NCI-H1694 treated with DMSO at 0.1 percent for 48 hours (cell line): ENCODE measurements around the gene SCAMP1.
"Not testable (repeated sequence)": the region's sequence is repeated elsewhere in the genome, so short reads cannot be mapped to it uniquely, and the experiment has no call there.

ENCODE experiments used
- DNase-seq: peaks from one replicate; lab custom pipeline; 2025; lab: John Stamatoyannopoulos, UW

The SCAMP1 gene

GRCh38 chr5:78424665-78425064 lies 64.2 kb downstream of the SCAMP1 start:
- DNase-seq = no peak

- DNase-seq = no peak
These were observed 69.0 kb downstream of the SCAMP1 start for GRCh38 chr5:78429332-78429980.

- no peak for DNase-seq
These were observed 70.4 kb downstream of the SCAMP1 start for GRCh38 chr5:78430866-78431265.

GRCh38 chr5:78433972-78434371 lies 73.6 kb downstream of the SCAMP1 start:
- no peak for DNase-seq

GRCh38 chr5:78447775-78448424 lies 87.5 kb downstream of the SCAMP1 start:
- no peak for DNase-seq

GRCh38 chr5:78449103-78449502 lies 88.7 kb downstream of the SCAMP1 start:
- no peak for DNase-seq

- DNase-seq = not testable (repeated sequence)
These were observed 97.1 kb downstream of the SCAMP1 start for GRCh38 chr5:78457507-78457906.

- no peak for DNase-seq
These were observed 98.4 kb downstream of the SCAMP1 start for GRCh38 chr5:78458843-78459242.

GRCh38 chr5:78467140-78467539 lies 106.7 kb downstream of the SCAMP1 start:
- DNase-seq = no peak

GRCh38 chr5:78467752-78468357 lies 107.4 kb downstream of the SCAMP1 start:
- peak; percentile 61 for DNase-seq

- no peak for DNase-seq
These were observed 111.5 kb downstream of the SCAMP1 start for GRCh38 chr5:78471896-78472295.

- peak; percentile 59 for DNase-seq
These were observed 112.2 kb downstream of the SCAMP1 start for GRCh38 chr5:78472469-78473106.

GRCh38 chr5:78473751-78474150 lies 113.3 kb downstream of the SCAMP1 start:
- DNase-seq = no peak

- no peak for DNase-seq
These were observed 115.0 kb downstream of the SCAMP1 start for GRCh38 chr5:78475370-78475769.

- DNase-seq = no peak
These were observed 116.4 kb downstream of the SCAMP1 start for GRCh38 chr5:78476795-78477194.

GRCh38 chr5:78482948-78483347 lies 122.5 kb downstream of the SCAMP1 start:
- DNase-seq = no peak

GRCh38 chr5:78483809-78484521 lies 123.5 kb downstream of the SCAMP1 start:
- no peak for DNase-seq

- no peak for DNase-seq
These were observed 125.8 kb downstream of the SCAMP1 start for GRCh38 chr5:78486218-78486617.

- no peak for DNase-seq
These were observed 127.4 kb downstream of the SCAMP1 start for GRCh38 chr5:78487846-78488245.

GRCh38 chr5:78490709-78491485 lies 130.5 kb downstream of the SCAMP1 start:
- DNase-seq = no peak

GRCh38 chr5:78492224-78492623 lies 131.8 kb downstream of the SCAMP1 start:
- DNase-seq = no peak

- DNase-seq = no peak
These were observed 132.2 kb downstream of the SCAMP1 start for GRCh38 chr5:78492650-78493049.
